HG02840 (cell line): ENCODE measurements around the gene DICER1.
A peak's percentile ranks its signal among the peaks of the same experiment; 100 is the strongest.
"Not testable (repeated sequence)": the region's sequence is repeated elsewhere in the genome, so short reads cannot be mapped to it uniquely, and the experiment has no call there.

Experiments used
- ATAC-seq: cut with Tn5 transposase; IDR thresholded peaks from one replicate; pipeline ENCODE4 v1.9.1; 2021; ENCODE audit warnings: mild to moderate bottlenecking, moderate library complexity, moderate number of reproducible peaks; ENCODE audit not compliant: unreplicated experiment, low FRiP score

DICER1 gene, protein sequence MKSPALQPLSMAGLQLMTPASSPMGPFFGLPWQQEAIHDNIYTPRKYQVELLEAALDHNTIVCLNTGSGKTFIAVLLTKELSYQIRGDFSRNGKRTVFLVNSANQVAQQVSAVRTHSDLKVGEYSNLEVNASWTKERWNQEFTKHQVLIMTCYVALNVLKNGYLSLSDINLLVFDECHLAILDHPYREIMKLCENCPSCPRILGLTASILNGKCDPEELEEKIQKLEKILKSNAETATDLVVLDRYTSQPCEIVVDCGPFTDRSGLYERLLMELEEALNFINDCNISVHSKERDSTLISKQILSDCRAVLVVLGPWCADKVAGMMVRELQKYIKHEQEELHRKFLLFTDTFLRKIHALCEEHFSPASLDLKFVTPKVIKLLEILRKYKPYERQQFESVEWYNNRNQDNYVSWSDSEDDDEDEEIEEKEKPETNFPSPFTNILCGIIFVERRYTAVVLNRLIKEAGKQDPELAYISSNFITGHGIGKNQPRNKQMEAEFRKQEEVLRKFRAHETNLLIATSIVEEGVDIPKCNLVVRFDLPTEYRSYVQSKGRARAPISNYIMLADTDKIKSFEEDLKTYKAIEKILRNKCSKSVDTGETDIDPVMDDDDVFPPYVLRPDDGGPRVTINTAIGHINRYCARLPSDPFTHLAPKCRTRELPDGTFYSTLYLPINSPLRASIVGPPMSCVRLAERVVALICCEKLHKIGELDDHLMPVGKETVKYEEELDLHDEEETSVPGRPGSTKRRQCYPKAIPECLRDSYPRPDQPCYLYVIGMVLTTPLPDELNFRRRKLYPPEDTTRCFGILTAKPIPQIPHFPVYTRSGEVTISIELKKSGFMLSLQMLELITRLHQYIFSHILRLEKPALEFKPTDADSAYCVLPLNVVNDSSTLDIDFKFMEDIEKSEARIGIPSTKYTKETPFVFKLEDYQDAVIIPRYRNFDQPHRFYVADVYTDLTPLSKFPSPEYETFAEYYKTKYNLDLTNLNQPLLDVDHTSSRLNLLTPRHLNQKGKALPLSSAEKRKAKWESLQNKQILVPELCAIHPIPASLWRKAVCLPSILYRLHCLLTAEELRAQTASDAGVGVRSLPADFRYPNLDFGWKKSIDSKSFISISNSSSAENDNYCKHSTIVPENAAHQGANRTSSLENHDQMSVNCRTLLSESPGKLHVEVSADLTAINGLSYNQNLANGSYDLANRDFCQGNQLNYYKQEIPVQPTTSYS (N-terminal part only)

DNA sequence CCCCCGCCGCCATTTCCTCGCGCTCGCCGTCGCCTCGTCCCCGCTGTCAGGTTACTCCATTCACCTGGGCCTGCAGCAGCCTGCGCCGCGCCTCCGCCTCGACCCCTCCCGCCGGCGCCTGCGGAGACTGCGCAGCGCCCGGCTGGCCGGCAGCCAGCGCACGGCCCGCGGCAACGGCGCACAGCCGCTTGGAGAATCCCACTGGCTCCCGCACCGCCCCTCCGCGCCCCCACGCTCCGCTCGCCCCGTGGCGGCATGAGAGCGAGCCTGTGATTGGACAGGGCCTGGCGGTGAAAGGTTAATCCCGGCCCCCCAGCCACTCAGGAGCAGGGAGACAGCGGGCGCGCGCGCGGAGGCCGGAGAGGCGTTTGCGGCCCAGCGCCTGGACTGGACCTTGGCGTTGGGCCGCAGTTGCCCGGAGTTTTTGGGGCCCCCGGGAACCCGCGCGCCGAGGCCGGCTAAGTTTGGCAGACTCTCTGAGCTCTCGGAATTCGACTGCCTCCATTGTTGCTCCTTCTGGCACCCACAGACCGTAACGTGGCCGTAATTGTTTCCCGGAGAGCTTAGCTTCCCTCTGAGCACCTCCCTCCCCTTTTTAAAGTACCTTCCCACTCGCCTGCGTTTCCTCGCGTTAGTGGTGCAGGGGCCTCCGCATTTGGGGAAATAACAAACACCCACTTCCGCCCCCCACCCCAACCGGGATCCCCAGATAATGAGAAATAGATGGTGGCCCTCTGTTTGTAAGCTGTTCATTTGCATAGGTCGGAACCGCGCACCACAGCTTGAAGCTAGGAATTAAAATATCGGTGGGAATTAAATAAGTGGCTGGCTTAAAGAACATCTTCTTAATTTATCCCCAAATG, at the start of gene DICER1:
Gene DICER1, minus strand, starts transcription at position 203 of the 863 bp plus-strand sequence. CDS start 24,071 bp downstream, outside the sequence.
- ATAC-seq, result peak; percentile 74

DNA sequence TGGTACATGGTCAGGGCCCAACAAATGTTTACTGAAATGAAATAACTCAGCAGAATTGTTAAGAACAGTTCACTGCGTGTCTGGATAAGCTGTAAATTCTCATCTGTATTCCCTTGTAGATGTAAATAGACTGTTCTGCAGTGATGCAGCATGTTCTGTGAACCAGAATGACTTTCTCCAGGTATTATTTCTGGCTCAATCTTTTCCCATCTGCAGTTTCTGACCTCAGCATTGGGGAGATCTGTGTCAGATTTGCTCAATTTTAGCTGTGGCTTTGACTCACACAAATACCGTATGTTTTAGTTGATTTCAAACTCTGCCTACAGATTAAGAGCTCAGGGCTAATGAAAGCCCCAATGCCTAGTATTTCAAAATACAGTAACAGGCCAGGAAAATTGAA, 49.2 kb upstream of the DICER1 start:
- no peak for ATAC-seq

DNA sequence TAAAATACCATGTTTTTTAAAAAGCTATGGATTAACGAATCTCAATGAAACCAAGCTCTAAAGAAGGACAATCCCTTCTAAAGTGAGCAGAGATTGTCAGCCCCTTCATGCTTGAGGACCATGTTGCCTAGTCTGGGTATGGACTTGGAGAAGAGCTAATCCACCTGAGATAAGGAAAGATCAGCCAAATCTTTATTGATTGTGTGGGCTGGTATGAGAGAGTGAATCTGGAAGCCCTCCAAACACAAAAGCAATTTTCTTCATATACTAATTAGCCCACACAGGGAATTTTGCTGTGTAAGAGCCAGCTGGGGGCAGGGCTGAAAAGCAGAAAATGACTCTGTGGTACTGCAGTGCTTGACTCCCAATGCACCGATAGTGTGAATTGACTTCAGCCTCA, 47.4 kb upstream of the DICER1 start:
- no peak for ATAC-seq

DNA sequence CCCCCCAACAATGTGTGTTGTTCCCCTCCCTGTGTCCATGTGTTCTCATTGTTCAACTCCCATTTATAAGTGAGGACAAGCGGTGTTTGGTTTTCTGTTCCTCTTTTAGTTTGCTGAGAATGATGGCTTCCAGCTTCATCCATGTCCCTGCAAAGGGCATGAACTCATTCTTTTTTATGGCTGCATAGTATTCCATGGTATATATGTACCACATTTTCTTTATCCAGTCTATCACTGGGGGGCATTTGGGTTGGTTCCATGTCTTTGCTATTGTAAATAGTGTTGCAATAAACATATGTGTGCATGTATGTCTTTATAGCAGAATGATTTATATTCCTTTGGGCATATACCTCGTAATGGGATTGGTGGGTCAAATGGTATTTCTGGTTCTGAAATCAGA, 44.4 kb upstream of the DICER1 start:
- not testable (repeated sequence) for ATAC-seq

DNA sequence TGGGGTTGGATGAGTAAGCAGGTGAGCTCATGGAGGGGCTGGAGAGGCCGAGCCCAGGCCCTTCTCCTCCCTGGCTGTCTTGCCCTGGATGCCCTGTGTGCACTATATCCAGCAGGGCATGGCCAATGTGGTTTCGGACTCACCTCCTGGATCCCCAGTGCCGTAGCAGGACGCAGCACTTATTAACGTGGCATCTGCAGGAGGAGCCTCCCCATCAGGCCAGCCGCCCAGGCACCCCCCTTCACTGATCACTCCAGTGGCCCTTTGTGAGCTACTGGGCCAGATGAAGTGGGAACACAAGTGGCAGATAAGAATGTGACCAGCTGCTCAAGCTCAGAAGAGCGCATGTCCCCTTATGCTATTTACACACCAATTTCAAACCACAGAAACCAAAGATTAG, 43.1 kb upstream of the DICER1 start:
- ATAC-seq, result no peak

DNA sequence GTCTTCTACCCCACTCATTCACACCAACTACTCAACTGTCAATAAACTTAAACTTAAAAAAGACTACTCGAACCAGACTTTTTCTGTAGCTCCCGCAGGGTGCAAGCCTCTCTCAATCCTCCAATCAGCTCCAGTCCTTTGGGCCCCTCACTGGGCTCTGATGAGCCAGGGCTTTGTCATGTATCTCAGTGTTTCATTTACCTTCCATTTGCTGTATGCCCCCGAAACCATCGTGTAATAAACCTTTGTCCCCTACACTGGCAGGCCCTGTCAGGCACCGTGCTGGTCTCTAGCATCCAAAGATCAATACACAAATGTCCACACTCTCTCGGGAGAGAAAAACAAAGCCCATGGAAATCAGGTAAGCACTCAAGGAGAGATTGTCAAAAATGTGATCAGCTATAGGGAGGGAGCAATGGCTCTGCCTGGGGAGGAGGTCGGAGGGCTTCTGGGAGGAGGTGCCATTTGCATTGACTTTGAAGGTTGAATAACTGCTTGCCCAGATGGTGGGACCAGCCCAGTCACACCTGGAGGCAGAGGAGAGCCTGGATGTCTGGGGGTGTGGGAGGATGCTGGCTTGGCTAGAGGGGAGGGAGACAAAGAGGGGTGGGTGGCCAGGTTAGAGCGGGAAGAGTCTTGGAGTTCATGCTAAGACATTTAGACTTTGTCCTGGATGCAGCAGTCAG, 42.1 kb upstream of the DICER1 start:
- ATAC-seq, result no peak

DNA sequence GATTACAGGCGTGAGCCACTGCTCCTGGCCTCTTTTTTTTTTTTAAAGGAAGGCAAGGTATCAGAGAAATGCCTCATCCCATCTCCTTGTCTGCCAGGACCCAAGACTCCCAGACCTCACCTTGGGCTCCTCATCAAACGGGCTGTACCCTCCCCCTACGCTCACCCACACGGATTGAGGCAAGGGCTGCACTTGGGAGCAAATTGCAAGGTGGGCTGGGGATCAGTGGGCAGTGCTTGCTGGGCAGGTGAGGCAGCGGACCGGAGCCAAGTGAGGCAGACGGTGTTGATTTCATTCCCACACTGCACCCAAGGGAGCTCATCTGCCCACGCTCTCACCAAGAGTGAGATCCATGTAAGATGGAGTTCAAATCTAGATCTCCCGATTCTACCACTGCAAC, 41.0 kb upstream of the DICER1 start:
- no peak for ATAC-seq

DNA sequence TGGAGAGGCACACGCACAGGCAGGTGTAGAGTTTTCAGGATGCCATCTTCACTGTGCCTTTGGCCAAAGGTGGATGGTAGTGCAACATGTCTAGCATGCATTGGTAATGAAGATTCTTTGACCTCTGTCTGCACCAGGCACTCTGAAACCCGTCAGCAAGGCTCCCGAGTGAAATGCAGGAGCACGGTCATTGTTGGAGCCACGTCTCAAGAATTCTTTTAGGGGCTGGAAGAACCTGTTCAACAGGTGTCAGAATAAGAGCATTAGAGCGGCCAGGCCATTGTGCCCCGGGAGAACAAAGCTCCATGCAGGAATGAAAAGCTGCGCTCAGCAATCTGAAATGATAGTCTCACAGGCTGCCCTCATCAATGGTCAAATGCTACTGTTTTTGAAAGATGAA, 40.2 kb upstream of the DICER1 start:
- no peak for ATAC-seq

DNA sequence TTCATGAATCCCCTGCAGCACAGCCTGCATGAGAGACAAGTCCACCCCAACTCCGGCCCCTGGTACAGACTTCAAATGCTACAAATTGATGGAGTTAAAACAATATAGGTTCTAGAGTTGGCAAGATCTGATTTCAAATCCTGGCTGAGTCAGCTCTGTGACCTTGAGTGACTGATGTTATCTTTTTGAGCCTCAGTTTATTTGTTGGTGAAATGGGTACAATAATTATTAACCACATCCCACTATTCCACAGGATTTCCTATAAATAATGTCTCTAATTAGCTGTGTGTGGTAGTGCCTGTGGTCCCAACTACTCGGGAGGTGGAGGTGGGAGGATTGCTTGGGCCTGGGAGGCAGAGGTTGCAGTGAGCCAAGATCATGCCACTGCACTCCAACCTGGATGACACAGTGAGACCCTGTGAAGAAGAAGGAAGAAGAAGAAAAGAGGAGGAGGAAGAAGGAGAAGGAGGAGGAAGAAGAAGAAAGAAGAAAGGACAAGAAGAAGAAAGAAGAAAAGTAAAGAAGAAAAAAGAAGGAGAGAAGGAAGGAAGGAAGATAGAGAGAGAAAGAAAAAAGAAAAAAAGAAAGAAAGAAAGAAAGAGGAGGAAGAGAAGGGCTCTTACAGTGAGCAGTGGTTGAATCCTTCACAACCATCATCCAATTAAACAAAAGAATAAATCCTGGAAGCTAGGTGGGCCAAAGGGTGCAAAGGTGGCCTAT, 39.7 kb upstream of the DICER1 start:
- no peak for ATAC-seq

DNA sequence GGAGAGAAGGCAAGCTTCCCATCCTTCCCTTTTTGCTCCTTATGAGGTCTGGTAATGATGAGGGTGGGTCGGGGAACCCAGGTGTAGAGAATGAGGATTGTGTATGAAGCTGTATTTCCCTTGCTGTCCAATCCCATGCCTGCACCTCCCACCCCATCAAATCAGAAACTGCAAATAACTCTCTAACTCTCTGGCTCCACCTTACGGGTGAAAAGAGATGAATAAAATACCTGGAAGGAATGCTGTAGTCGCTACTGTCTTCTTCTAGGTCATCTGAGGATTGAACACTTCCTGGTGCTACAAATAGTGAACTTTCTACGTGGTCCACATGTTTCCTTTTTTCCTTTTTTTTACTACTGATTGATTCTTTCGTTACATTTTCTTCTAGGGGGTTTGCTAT, 38.9 kb upstream of the DICER1 start:
- no peak for ATAC-seq

DNA sequence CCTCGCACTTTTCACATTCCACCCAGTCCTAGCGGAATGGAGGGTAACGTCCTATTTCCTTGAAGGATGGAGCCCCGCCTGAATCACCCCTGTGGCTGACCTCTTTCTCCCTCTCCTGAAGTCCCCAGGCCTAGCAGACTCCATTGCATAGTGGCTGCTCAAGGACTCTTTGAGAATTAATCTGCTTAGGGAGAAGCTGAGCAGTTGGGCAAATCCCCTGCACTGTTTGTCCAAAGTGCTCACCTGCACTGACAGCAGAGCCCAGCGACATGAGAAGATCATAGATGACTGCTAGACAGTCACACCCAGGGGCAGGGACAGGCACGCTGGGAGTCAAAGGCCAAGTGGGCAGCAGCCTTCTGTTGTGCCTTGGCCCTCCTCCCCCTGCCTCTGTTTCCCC, 37.7 kb upstream of the DICER1 start:
- no peak for ATAC-seq

DNA sequence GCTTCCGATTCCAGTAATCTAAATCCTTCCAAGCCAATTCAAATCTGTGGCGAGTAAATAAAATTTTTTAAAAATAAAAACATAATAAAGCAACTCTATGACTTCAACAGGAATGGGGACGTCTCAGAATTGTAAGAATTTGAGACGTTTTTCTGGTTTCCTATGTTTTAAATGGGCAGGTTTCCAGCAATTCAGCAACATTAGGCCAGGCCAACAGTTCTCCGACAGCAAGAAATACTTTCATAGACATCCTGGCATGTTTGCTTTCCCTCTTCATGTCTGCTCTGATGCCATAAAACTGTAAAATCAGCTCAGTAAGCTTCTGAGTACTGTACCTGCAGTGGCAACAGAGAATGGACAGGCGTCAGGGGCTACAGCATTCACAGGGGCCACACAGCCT, 35.8 kb upstream of the DICER1 start:
- ATAC-seq, result no peak

DNA sequence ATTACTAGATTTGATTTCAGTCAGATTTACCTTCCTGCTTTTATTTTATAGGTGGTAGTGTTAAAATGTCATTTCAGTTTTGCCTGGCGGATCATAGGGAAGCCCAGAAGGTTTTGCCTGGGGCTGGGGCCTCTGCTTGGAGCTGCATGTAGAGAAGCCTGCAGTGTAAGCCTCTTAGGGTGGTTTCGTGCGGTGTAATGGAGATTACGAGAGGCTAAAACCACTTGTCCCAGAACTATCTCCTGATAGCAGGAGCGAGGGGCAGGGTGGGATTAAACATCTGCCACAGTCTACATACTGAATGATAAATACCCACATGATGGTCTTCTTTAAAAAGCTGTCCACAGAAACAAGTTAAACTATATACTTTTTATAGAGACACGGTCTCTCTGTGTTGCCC, 35.0 kb upstream of the DICER1 start:
- no peak for ATAC-seq

DNA sequence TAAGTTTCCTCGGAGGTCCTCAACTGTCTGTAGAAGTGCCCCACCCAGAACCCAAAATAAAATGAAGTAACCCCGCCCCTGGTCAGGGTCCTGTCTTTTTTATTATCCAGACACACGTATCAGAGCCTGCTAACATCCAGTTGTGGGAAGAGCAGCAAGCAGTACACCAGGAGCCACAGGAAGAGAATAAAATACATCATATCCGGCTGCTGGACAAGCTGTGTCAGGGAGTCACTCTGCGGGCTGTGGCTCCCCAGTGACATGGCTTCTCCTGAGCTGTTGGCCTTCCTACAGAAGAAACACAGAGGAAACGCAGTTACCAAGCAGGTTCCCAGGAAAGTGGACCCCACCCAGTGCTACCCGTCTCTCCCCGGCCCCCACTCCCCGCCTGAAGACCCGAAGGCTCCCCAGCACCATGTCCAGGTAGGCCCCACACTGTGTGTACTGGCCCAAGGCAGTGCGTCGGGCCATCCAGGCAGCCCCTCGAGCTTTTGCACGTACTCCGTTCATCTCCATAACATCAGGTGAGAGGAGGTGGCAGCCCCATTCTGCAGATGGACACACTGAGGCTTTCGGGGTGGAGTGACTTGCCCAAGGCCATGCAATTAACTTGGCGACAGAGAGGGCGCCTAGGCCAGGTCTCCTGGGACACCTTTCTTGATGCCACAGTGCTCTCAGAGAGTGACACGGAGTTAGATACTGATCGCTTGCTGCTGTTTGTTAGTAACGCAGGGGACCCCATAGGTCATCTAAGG, 34.3 kb upstream of the DICER1 start:
- ATAC-seq, result no peak

DNA sequence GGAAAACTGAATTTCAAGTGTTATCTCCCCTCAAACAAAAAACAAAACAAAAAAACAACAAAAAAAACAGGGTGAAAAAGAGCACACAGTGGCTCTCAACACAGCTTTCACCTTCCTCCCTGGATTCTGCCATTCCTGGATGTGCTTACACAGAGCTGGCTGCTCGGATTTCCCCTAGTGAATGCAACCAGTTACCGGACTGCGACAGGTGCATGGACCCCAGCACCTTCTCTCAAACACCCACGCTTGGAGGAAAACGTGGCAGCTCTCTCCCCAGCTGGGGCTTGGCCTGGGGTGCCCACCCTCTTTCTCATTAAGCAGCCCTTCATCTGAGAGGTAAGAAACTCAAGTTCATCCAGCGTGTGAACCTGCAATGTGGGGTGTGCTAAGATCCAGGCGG, 33.5 kb upstream of the DICER1 start:
- ATAC-seq, result no peak

DNA sequence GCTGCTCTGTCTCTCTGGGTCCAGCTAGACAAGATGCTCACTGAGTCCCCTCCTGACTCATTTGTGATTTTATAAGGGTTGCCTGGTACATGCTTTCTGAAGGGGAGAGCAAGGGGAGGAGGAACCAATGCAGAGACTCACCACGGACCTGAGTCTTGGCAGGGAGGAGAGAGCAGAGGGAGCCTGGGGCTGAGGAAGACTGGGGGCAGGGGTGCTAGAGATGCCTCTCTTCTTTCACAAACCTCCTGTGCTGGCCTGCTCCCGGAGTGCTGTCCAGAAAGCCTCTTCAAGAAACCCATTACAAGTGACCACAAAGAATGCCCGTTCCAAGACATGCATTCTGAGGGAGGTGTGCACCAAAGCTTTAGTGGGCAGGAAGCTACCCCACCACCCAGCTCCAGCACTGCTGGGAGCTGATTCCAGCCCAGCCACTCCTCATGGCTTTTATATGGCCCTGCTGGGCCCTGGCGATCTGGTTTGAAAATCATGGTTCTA, 33.1 kb upstream of the DICER1 start:
- no peak for ATAC-seq

DNA sequence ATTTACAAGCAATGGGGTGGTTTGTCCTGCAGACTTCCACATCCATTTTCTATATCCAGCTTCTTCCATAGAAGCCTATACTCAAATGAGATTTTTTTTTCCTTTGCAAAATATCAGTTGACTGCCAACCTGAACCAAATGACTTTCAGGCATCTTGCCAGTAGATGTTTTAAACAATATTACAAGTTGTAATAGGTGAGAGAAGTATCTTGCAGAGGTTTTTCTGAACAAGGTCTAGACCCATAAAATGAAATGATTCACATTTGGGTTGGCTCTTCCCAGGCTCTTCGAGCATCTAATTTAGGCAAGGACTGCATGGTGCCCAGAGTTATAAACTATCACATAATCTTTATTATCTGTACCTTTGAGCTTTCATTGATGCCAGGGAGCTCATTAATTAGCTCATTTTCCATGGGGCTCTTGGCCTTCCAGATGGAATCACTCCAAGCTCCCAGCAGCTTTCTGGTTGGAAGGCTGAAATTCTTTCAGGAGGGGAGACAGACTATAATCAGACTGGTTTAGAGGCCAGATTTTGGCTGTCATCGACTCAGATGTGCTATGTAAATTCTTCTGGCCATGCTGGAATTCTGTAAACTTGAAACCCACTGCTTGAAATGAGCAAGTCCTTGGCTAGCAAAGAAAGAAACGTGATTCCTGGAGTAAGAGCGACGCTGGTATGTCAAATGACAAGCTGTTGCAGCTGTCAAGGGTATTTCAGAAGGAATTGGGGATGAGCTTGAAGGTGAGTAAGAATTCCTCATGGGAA, 32.2 kb upstream of the DICER1 start:
- ATAC-seq, result no peak
